ENCODE data around the gene WDR93. TPM values are rescaled to one million over a fixed set of nuclear protein-coding genes. Genes with fewer than 3 reads are reported as not detected.

Gene WDR93
- polyA plus RNA-seq, 2 of the 4 experiments (the other 2 are of a cell fraction): 0.10 to 0.26 TPM

GRCh38 chr15:89756897-89757296, 66.3 kb downstream of the WDR93 start:
- ChIA-PET CTCF (interaction anchor here (0.6 to 17.7 kb wide), 8 partner anchors 16 to 530 kb away, joined by 3 to 491 read pairs (median 10); partner anchors contain the start of genes AP3S2 and MESP2), POLR2A (no interaction called here)
- FAIRE-seq: no peak
- TF ChIP-seq CHD4 (IDR thresholded peaks at IDR 0.05; ENCODE audit: borderline replicate concordance) (no peak), GATA3 (IDR thresholded peaks at IDR 0.05; ENCODE audit: borderline replicate concordance) (peak; percentile 67)
- no peak for ATAC-seq
- WGBS (ENCODE audit: missing lambda C conversion rate): 44% methylated on average over 7 of the region's 7 CpGs
- peak in 1 of 2 experiments; percentile 51 for DNase-seq (ENCODE audit: low read depth in 1 of 2, low spot score in 1 of 2)
- no peak overlapping the region for H3K4me2 ChIP-seq
- H3K27ac ChIP-seq: no peak overlapping the region
- peaks cover 13% of the 10 kb centered on the region; the same call in 2 of the 3 replicates for H3K4me1 ChIP-seq
- no peaks in the 10 kb centered on the region for H3K9me3 ChIP-seq
- H3K4me3 ChIP-seq: no peak overlapping the region

GRCh38 chr15:89758283-89758682, 67.7 kb downstream of the WDR93 start:
- TF ChIP-seq POLR2AphosphoS2 (conservative IDR thresholded peaks at IDR 0.05; ENCODE audit: low read length) (no peak), RFX5 (IDR thresholded peaks at IDR 0.05) (no peak), ZSCAN20 (CRISPR knock-in tag; IDR thresholded peaks at IDR 0.05) (no peak)
- WGBS (ENCODE audit: missing lambda C conversion rate): 87% methylated on average over 8 of the region's 8 CpGs
- FAIRE-seq: no peak
- Histone ChIP-seq H3K4me3 (no peak overlapping the region), H3K27ac (no peak overlapping the region), H3K9me3 (no peaks in the 10 kb centered on the region), H3K4me1 (peaks cover 13% of the 10 kb centered on the region; the same call in 2 of the 3 replicates), H3K4me2 (no peak overlapping the region)
- POLR2A ChIA-PET: no interaction called here
- DNase-seq (ENCODE audit: low read depth in 1 of 2, low spot score in 1 of 2): no peak
- ATAC-seq: no peak
- CTCF ChIA-PET: interaction anchor here (0.7 to 17.7 kb wide), 10 partner anchors 8 to 328 kb away, joined by 3 to 491 read pairs (median 47); partner anchors contain the start of genes AP3S2, MESP1 and MESP2

GRCh38 chr15:89758981-89759380, 68.4 kb downstream of the WDR93 start:
- no peak for FAIRE-seq
- Histone ChIP-seq H3K4me3 (no peak overlapping the region), H3K9me3 (no peaks in the 10 kb centered on the region), H3K4me1 (peaks cover 13% of the 10 kb centered on the region; the same call in 2 of the 3 replicates), H3K4me2 (no peak overlapping the region), H3K27ac (no peak overlapping the region)
- ChIA-PET POLR2A (no interaction called here), CTCF (interaction anchor here (0.7 to 17.7 kb wide), 13 partner anchors 9 to 327 kb away, joined by 3 to 491 read pairs (median 38); partner anchors contain the start of genes AP3S2, MESP1 and MESP2)
- 81% methylated on average over 8 of the region's 8 CpGs for WGBS (ENCODE audit: missing lambda C conversion rate)
- TF ChIP-seq RCOR1 (IDR thresholded peaks at IDR 0.05; ENCODE audit: low read depth, low read length) (no peak), HMGXB4 (CRISPR knock-in tag; IDR thresholded peaks at IDR 0.05; ENCODE audit: borderline replicate concordance) (no peak), RARB (CRISPR knock-in tag; IDR thresholded peaks at IDR 0.05) (no peak), ZSCAN20 (CRISPR knock-in tag; IDR thresholded peaks at IDR 0.05) (no peak), CBX2 (IDR thresholded peaks at IDR 0.05; ENCODE audit: borderline replicate concordance, low read depth) (no peak), ZC3H11A (IDR thresholded peaks at IDR 0.05) (no peak), EHF (CRISPR knock-in tag; IDR thresholded peaks at IDR 0.05) (no peak), E2F6 (IDR thresholded peaks at IDR 0.05; ENCODE audit: borderline replicate concordance, low read depth) (no peak), JUNB (IDR thresholded peaks at IDR 0.05) (no peak), TFCP2L1 (CRISPR knock-in tag; IDR thresholded peaks at IDR 0.05) (no peak), SREBF2 (IDR thresholded peaks at IDR 0.05) (no peak), BHLHE40 (IDR thresholded peaks at IDR 0.05; ENCODE audit: low read depth, low read length) (no peak), ESRRA (IDR thresholded peaks at IDR 0.05; ENCODE audit: borderline replicate concordance, low read length) (no peak), FOSB (CRISPR knock-in tag; IDR thresholded peaks at IDR 0.05) (no peak), RAD21 (conservative IDR thresholded peaks at IDR 0.05 in 1 of 2, IDR thresholded peaks at IDR 0.05 in 1 of 2) (no peak), NR3C1 (IDR thresholded peaks at IDR 0.05) (no peak), HOXB13 (CRISPR knock-in tag; IDR thresholded peaks at IDR 0.05; ENCODE audit: low read depth) (no peak), EHMT2 (IDR thresholded peaks at IDR 0.05; ENCODE audit: low read depth) (no peak), CHD2 (IDR thresholded peaks at IDR 0.05; ENCODE audit: low read length, partially characterized antibody) (no peak)
- ATAC-seq: no peak
- DNase-seq (ENCODE audit: low read depth in 1 of 2, low spot score in 1 of 2): no peak

Measured in A549 (cell line).